WTC11 (cell line): ENCODE results near the gene TRMU. TPM values are rescaled to one million over a fixed set of nuclear protein-coding genes. Genes with fewer than 3 reads are reported as not detected.

Experiments used
- ATAC-seq: fragments of 200-7000 bp; cut with Tn5 transposase; 2 replicates; pipeline ENCODE4 v1.10.0; 2021; ENCODE audit warnings: mild to moderate bottlenecking, moderate library complexity
- CTCF ChIA-PET: fragments of 300-600 bp; sonication (Branson Sonifier 250); formaldehyde crosslinking; loops from one replicate; lab custom pipeline; 2021; ENCODE audit warnings: antibody characterized with exemption; lab: Charles Lee
- POLR2A ChIA-PET: fragments of 350-600 bp; sonication (Branson Sonifier 250); formaldehyde crosslinking; loops from one replicate; lab custom pipeline; 2021; ENCODE audit warnings: antibody characterized with exemption; lab: Charles Lee
- DNase-seq: peaks from one replicate; pipeline ENCODE4 v3.0.0; 2021; ENCODE audit warnings: low spot score
- H3K27ac Mint-ChIP-seq: 2 replicates; pipeline ENCODE4 v1.8.0; 2021; ENCODE audit warnings: mixed read lengths
- H3K27me3 Mint-ChIP-seq: 2 replicates; pipeline ENCODE4 v1.8.0; 2021; ENCODE audit warnings: low read depth, mild to moderate bottlenecking, moderate library complexity, mixed read lengths
- H3K36me3 Mint-ChIP-seq: 2 replicates; pipeline ENCODE4 v1.8.0; 2021; ENCODE audit warnings: mixed read lengths
- H3K4me1 Mint-ChIP-seq: 2 replicates; pipeline ENCODE4 v1.8.0; 2022; ENCODE audit warnings: mixed read lengths
- H3K4me3 Mint-ChIP-seq: 2 replicates; pipeline ENCODE4 v1.8.0; 2021; ENCODE audit warnings: mild to moderate bottlenecking, moderate library complexity, mixed read lengths
- H3K9me3 Mint-ChIP-seq: 2 replicates; pipeline ENCODE4 v1.8.0; 2021; ENCODE audit warnings: mixed read lengths
- ATF1 ChIP-seq: sonication (generic); formaldehyde crosslinking; IDR thresholded peaks from 2 replicates; pipeline ENCODE4 v1.8.1; 2023; ENCODE audit warnings: mild to moderate bottlenecking, moderate library complexity, missing genetic modification reagents
- CBFB ChIP-seq: sonication (generic); formaldehyde crosslinking; IDR thresholded peaks from 2 replicates; pipeline ENCODE4 v1.8.1; 2022; ENCODE audit warnings: mild to moderate bottlenecking, low read depth, missing genetic modification reagents
- E2F1 ChIP-seq: sonication (generic); formaldehyde crosslinking; IDR thresholded peaks from 2 replicates; pipeline ENCODE4 v1.8.0; 2022; ENCODE audit warnings: mild to moderate bottlenecking, missing genetic modification reagents
- EMX1 ChIP-seq: fragments of 250-450 bp; sonication (Bioruptor Pico); IDR thresholded peaks from 2 replicates; pipeline ENCODE4 v1.8.0; 2021; ENCODE audit warnings: mild to moderate bottlenecking
- ESRRA ChIP-seq: sonication (generic); formaldehyde crosslinking; IDR thresholded peaks from 2 replicates; pipeline ENCODE4 v1.8.1; 2022; ENCODE audit warnings: mild to moderate bottlenecking, missing genetic modification reagents, borderline replicate concordance
- ETV6 ChIP-seq: sonication (generic); formaldehyde crosslinking; IDR thresholded peaks from 2 replicates; pipeline ENCODE4 v1.8.1; 2022; ENCODE audit warnings: mild to moderate bottlenecking, missing genetic modification reagents
- GABPB1 ChIP-seq: sonication (generic); formaldehyde crosslinking; IDR thresholded peaks from 2 replicates; pipeline ENCODE4 v1.8.1; 2023; ENCODE audit warnings: mild to moderate bottlenecking, missing genetic modification reagents
- GRHL2 ChIP-seq: fragments of 250-450 bp; sonication (Bioruptor Pico); IDR thresholded peaks from 2 replicates; pipeline ENCODE4 v1.8.0; 2022; ENCODE audit warnings: mild to moderate bottlenecking, moderate library complexity; ENCODE audit not compliant: insufficient replicate concordance, severe bottlenecking
- HMGA2 ChIP-seq: fragments of 250-450 bp; sonication (Bioruptor Pico); IDR thresholded peaks from 2 replicates; pipeline ENCODE4 v1.4.0; 2021; ENCODE audit warnings: mild to moderate bottlenecking, moderate library complexity
- HMGXB4 ChIP-seq: sonication (generic); formaldehyde crosslinking; IDR thresholded peaks from 2 replicates; pipeline ENCODE4 v1.8.1; 2023; ENCODE audit warnings: mild to moderate bottlenecking, moderate library complexity, missing genetic modification reagents
- MLX ChIP-seq: sonication (generic); formaldehyde crosslinking; IDR thresholded peaks from 2 replicates; pipeline ENCODE4 v1.8.1; 2023; ENCODE audit warnings: mild to moderate bottlenecking, missing genetic modification reagents, moderate library complexity
- TEAD4 ChIP-seq: sonication (generic); formaldehyde crosslinking; IDR thresholded peaks from 2 replicates; pipeline ENCODE4 v1.8.0; 2022; ENCODE audit warnings: mild to moderate bottlenecking, missing genetic modification reagents
- ZNF138 ChIP-seq: sonication (generic); formaldehyde crosslinking; conservative IDR thresholded peaks from 2 replicates; pipeline ENCODE4 v1.8.1; 2022; ENCODE audit warnings: mild to moderate bottlenecking, moderate library complexity, missing genetic modification reagents
- ZNF396 ChIP-seq: fragments of 250-450 bp; sonication (Bioruptor Pico); IDR thresholded peaks from 2 replicates; pipeline ENCODE4 v1.8.0; 2021; ENCODE audit warnings: mild to moderate bottlenecking, moderate library complexity, borderline replicate concordance
- ZNF425 ChIP-seq: fragments of 250-450 bp; sonication (Bioruptor Pico); conservative IDR thresholded peaks from 2 replicates; pipeline ENCODE4 v1.9.0; 2021; ENCODE audit warnings: mild to moderate bottlenecking
- total RNA-seq: library from RNA; stranded (reverse); gene quantifications from 3 replicates; pipeline ENCODE4 v1.2.3, GENCODE V29; 2021
- TF ChIP-seq, protein P1 (sequence below): sonication (generic); formaldehyde crosslinking; IDR thresholded peaks from 2 replicates; pipeline ENCODE4 v1.8.0; 2022; ENCODE audit warnings: mild to moderate bottlenecking, missing genetic modification reagents
- TF ChIP-seq, protein P2 (sequence below): fragments of 250-450 bp; sonication (Bioruptor Pico); IDR thresholded peaks from 2 replicates; pipeline ENCODE4 v1.9.0; 2021; ENCODE audit warnings: moderate library complexity, mild to moderate bottlenecking, inconsistent platforms, borderline replicate concordance
- TF ChIP-seq, protein P3 (sequence below): sonication (generic); formaldehyde crosslinking; IDR thresholded peaks from 2 replicates; pipeline ENCODE4 v1.8.1; 2023; ENCODE audit warnings: mild to moderate bottlenecking, missing genetic modification reagents, moderate library complexity

TRMU gene
- total RNA-seq, 1 experiment from 2014 or later = 103 TPM

DNA sequence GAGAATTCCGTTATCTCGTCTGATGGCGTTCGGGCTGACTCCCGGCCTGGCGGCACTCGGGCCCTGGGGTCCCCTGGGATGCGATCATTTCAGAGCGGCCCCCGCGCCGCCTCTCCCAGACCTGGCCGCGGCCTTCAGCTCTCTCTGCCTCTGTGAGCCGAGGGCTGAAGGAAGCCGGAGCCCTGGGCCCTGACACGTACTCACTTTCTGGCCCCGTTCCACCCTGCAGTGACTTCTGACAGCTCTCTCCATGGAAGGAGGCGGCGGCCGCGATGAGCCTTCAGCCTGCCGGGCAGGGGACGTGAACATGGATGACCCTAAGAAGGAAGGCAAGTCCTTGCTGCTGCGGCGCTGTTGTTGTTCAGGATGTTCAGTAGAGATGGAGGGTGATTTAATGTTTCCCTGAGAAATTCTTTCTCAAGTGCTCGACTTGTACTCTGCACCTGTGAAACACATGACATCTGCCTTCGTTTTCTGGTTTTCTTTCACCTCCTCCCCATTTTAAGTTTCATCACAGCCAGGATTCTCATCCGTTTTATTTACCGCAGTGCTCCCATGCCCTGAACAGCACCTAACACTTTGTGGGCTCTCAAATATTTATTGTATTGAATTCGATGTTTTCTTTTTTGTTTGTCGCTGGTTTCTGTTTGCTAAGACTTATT, 38.2 kb upstream of the TRMU start:
- ATAC-seq (peak; percentile 9), DNase-seq (peak; percentile 45)
- H3K27ac Mint-ChIP-seq = peak overlapping the region; percentile 12
- H3K36me3 Mint-ChIP-seq = peaks cover 32% of the 10 kb centered on the region
- POLR2A ChIA-PET = interaction anchor here (1.4 kb wide), 1 partner anchor 30 kb away, joined by 8 read pairs; the partner anchor contains the start of gene TTC38
- CTCF ChIA-PET = interaction anchor here (1.1 to 3.1 kb wide), 7 partner anchors 16 to 291 kb away, joined by 3 to 12 read pairs (median 4); partner anchors contain the start of gene TTC38
- TF ChIP-seq, protein P1, sequence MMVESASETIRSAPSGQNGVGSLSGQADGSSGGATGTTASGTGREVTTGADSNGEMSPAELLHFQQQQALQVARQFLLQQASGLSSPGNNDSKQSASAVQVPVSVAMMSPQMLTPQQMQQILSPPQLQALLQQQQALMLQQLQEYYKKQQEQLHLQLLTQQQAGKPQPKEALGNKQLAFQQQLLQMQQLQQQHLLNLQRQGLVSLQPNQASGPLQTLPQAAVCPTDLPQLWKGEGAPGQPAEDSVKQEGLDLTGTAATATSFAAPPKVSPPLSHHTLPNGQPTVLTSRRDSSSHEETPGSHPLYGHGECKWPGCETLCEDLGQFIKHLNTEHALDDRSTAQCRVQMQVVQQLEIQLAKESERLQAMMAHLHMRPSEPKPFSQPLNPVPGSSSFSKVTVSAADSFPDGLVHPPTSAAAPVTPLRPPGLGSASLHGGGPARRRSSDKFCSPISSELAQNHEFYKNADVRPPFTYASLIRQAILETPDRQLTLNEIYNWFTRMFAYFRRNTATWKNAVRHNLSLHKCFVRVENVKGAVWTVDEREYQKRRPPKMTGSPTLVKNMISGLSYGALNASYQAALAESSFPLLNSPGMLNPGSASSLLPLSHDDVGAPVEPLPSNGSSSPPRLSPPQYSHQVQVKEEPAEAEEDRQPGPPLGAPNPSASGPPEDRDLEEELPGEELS = 0 out of 2 replicates have a peak, but pooled peaks have one; percentile 0
- no peak for TF ChIP-seq E2F1 (CRISPR knock-in tag)
- TF ChIP-seq ETV6 (CRISPR knock-in tag) = 0 out of 2 replicates have a peak, but pooled peaks have one; percentile 3
- 0 out of 2 replicates have a peak, but pooled peaks have one; percentile 28 for TF ChIP-seq HMGXB4
- peak overlapping the region; percentile 92 for H3K4me3 Mint-ChIP-seq
- peaks cover 27% of the 10 kb centered on the region for H3K4me1 Mint-ChIP-seq
- H3K27me3 Mint-ChIP-seq = no peaks in the 10 kb centered on the region; the same call in 1 of the 2 replicates
- no peaks in the 10 kb centered on the region for H3K9me3 Mint-ChIP-seq

DNA sequence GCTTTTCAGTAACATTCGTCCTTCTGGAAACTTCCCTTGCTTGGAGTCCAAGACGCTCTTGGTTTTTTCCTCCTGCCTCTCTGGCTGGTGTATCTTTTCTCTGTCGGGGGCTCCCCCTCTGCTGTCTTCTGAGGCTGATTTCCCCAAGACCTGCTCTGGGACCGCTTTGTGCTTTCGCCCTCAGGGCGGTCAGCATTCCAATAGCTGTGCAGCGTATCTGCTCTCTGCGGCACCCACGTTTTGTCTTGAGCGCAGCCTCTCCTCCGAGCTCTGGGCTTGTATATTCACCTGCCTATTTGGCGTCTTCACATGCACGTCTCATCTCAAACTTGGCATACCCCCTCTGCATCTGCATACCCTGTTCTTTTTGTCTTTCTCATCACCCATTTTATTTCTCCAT, 36.4 kb upstream of the TRMU start:
- peak overlapping the region; percentile 77 for H3K27ac Mint-ChIP-seq
- ChIA-PET POLR2A (no interaction called here), CTCF (no interaction called here)
- TF ChIP-seq ZNF138 (CRISPR knock-in tag) (no peak), ZNF425 (no peak), MLX (CRISPR knock-in tag) (no peak), HMGA2 (no peak), EMX1 (CRISPR knock-in tag) (no peak), ATF1 (no peak)
- H3K9me3 Mint-ChIP-seq = no peaks in the 10 kb centered on the region
- H3K4me1 Mint-ChIP-seq = peaks cover 27% of the 10 kb centered on the region
- H3K4me3 Mint-ChIP-seq = peak overlapping the region; percentile 92
- no peak for ATAC-seq
- peaks cover 32% of the 10 kb centered on the region for H3K36me3 Mint-ChIP-seq
- no peaks in the 10 kb centered on the region; the same call in 1 of the 2 replicates for H3K27me3 Mint-ChIP-seq
- DNase-seq = no peak

DNA sequence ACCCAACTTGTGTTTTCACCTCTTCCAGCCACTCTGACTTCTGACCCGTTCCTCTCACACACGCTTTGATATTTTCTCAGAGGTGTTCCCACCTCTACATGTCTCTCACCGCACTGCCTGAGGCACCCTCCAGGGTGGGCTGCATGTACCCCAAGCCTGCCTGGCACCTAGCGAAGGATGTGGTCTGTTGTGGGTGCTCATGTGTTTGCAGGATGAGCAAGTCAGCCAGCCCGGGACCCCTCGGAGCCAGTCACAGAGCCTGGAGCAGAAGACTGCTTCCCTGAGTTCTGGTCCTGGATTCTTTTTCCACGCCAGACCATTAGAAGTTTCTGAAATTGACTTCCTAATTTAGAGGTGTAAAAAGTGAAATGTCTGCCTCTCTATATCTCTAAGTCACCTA, 35.0 kb upstream of the TRMU start:
- no peak for DNase-seq
- Mint-ChIP-seq H3K27ac (peak overlapping the region; percentile 50; the same call in 1 of the 2 replicates), H3K36me3 (peaks cover 38% of the 10 kb centered on the region), H3K4me1 (peaks cover 21% of the 10 kb centered on the region), H3K9me3 (no peaks in the 10 kb centered on the region), H3K4me3 (no peak overlapping the region), H3K27me3 (no peaks in the 10 kb centered on the region)
- no peak for TF ChIP-seq ZNF396 (CRISPR knock-in tag)
- TF ChIP-seq GRHL2 (CRISPR knock-in tag) = no peak
- TF ChIP-seq, protein P2, sequence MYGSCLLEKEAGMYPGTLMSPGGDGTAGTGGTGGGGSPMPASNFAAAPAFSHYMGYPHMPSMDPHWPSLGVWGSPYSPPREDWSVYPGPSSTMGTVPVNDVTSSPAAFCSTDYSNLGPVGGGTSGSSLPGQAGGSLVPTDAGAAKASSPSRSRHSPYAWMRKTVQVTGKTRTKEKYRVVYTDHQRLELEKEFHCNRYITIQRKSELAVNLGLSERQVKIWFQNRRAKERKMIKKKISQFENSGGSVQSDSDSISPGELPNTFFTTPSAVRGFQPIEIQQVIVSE (CRISPR knock-in tag) = no peak
- TF ChIP-seq TEAD4 (CRISPR knock-in tag) = no peak
- TF ChIP-seq E2F1 (CRISPR knock-in tag) = no peak
- TF ChIP-seq ESRRA (CRISPR knock-in tag) = no peak
- no peak for TF ChIP-seq CBFB (CRISPR knock-in tag)
- TF ChIP-seq, protein P3, sequence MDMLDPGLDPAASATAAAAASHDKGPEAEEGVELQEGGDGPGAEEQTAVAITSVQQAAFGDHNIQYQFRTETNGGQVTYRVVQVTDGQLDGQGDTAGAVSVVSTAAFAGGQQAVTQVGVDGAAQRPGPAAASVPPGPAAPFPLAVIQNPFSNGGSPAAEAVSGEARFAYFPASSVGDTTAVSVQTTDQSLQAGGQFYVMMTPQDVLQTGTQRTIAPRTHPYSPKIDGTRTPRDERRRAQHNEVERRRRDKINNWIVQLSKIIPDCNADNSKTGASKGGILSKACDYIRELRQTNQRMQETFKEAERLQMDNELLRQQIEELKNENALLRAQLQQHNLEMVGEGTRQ = no peak
- TF ChIP-seq GABPB1 (CRISPR knock-in tag) = no peak
- no peak for TF ChIP-seq ETV6 (CRISPR knock-in tag)
- TF ChIP-seq MLX (CRISPR knock-in tag) = no peak
- ATAC-seq = no peak
- ChIA-PET CTCF (no interaction called here), POLR2A (no interaction called here)
